Liver (tissue), 3 donors: ENCODE measurements around the gene MAP2K6.

Source experiments
- ATF3 ChIP-seq: IDR thresholded peaks from 2 replicates; pipeline ENCODE4 v1.6.1; 2016; ENCODE audit warnings: antibody characterized with exemption
- EGR1 ChIP-seq, 2 donors: IDR thresholded peaks; 2 replicates each; pipeline ENCODE4 v1.6.1; 2016 to 2018; ENCODE audit warnings: antibody characterized with exemption in 2 of 2, low read depth in 2 of 2
- FOXA1 ChIP-seq: IDR thresholded peaks from 2 replicates; pipeline ENCODE4 v1.6.1; 2016; ENCODE audit warnings: antibody characterized with exemption
- GABPA ChIP-seq, 2 donors: IDR thresholded peaks in 1 of 2; conservative IDR thresholded peaks in 1 of 2; 2 replicates each; pipeline ENCODE4 v1.6.1; 2016; ENCODE audit warnings: antibody characterized with exemption in 2 of 2, mild to moderate bottlenecking in 1 of 2, moderate library complexity in 1 of 2
- HNF4G ChIP-seq: IDR thresholded peaks from 2 replicates; pipeline ENCODE4 v1.6.1; 2016; ENCODE audit warnings: antibody characterized with exemption
- JUND ChIP-seq, 2 donors: IDR thresholded peaks; 2 replicates each; pipeline ENCODE4 v1.6.1; 2016; ENCODE audit warnings: antibody characterized with exemption in 2 of 2
- RAD21 ChIP-seq, 2 donors: IDR thresholded peaks; 2 replicates each; pipeline ENCODE4 v1.6.1; 2016; ENCODE audit warnings: antibody characterized with exemption in 2 of 2, mild to moderate bottlenecking in 2 of 2
- SP1 ChIP-seq: IDR thresholded peaks from 2 replicates; pipeline ENCODE4 v1.6.1; 2018; ENCODE audit warnings: antibody characterized with exemption, mild to moderate bottlenecking
- TAF1 ChIP-seq: conservative IDR thresholded peaks from 2 replicates; pipeline ENCODE4 v1.6.1; 2016; ENCODE audit warnings: antibody characterized with exemption, mild to moderate bottlenecking
- YY1 ChIP-seq: IDR thresholded peaks from 2 replicates; pipeline ENCODE4 v1.6.1; 2016; ENCODE audit warnings: antibody characterized with exemption, mild to moderate bottlenecking
- ZBTB33 ChIP-seq: IDR thresholded peaks from 2 replicates; pipeline ENCODE4 v1.6.1; 2016; ENCODE audit warnings: antibody characterized with exemption
- TF ChIP-seq, protein P1 (sequence below): fragments of 150-350 bp; IDR thresholded peaks from 2 replicates; pipeline ENCODE4 v1.5.1; 2017; ENCODE audit warnings: improper control_type of control experiment, low read depth, low read length; ENCODE audit not compliant: missing input control
- TF ChIP-seq, protein P2 (sequence below): IDR thresholded peaks from 2 replicates; pipeline ENCODE4 v1.6.1; 2016; ENCODE audit warnings: antibody characterized with exemption
- TF ChIP-seq, protein P3 (sequence below): IDR thresholded peaks from 2 replicates; pipeline ENCODE4 v1.6.1; 2016; ENCODE audit warnings: antibody characterized with exemption, mild to moderate bottlenecking
- donor health status: healthy.
- donor health status: healthy.

DNA sequence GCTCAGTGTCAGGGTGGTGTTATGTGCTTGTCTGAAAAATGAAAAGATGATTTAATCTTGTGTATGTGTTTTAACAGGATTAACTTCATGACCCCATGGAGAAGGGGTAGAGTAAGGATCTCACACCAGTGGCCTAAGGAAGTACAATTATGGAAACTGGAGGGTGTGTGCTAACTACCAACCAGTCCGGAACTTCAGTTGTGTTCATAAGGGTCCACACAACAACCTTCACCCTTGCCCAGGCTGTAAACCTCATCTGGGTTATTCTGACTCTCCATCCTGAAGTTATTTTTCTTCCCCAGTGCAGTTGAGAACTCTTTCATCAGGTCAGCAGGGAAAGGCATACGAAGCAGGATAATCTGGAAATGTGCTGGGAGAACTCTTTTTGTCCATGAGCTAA lies 158.9 kb downstream of the MAP2K6 start:
- TF ChIP-seq, protein P1, sequence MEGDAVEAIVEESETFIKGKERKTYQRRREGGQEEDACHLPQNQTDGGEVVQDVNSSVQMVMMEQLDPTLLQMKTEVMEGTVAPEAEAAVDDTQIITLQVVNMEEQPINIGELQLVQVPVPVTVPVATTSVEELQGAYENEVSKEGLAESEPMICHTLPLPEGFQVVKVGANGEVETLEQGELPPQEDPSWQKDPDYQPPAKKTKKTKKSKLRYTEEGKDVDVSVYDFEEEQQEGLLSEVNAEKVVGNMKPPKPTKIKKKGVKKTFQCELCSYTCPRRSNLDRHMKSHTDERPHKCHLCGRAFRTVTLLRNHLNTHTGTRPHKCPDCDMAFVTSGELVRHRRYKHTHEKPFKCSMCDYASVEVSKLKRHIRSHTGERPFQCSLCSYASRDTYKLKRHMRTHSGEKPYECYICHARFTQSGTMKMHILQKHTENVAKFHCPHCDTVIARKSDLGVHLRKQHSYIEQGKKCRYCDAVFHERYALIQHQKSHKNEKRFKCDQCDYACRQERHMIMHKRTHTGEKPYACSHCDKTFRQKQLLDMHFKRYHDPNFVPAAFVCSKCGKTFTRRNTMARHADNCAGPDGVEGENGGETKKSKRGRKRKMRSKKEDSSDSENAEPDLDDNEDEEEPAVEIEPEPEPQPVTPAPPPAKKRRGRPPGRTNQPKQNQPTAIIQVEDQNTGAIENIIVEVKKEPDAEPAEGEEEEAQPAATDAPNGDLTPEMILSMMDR, result no peak
- TF ChIP-seq HNF4G, result no peak
- TF ChIP-seq ATF3, result no peak
- TF ChIP-seq, protein P2, sequence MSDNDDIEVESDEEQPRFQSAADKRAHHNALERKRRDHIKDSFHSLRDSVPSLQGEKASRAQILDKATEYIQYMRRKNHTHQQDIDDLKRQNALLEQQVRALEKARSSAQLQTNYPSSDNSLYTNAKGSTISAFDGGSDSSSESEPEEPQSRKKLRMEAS, result no peak
- no peak for TF ChIP-seq JUND (IDR thresholded peaks at IDR 0.05)
- TF ChIP-seq, protein P3, sequence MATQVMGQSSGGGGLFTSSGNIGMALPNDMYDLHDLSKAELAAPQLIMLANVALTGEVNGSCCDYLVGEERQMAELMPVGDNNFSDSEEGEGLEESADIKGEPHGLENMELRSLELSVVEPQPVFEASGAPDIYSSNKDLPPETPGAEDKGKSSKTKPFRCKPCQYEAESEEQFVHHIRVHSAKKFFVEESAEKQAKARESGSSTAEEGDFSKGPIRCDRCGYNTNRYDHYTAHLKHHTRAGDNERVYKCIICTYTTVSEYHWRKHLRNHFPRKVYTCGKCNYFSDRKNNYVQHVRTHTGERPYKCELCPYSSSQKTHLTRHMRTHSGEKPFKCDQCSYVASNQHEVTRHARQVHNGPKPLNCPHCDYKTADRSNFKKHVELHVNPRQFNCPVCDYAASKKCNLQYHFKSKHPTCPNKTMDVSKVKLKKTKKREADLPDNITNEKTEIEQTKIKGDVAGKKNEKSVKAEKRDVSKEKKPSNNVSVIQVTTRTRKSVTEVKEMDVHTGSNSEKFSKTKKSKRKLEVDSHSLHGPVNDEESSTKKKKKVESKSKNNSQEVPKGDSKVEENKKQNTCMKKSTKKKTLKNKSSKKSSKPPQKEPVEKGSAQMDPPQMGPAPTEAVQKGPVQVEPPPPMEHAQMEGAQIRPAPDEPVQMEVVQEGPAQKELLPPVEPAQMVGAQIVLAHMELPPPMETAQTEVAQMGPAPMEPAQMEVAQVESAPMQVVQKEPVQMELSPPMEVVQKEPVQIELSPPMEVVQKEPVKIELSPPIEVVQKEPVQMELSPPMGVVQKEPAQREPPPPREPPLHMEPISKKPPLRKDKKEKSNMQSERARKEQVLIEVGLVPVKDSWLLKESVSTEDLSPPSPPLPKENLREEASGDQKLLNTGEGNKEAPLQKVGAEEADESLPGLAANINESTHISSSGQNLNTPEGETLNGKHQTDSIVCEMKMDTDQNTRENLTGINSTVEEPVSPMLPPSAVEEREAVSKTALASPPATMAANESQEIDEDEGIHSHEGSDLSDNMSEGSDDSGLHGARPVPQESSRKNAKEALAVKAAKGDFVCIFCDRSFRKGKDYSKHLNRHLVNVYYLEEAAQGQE, result no peak
- TF ChIP-seq GABPA (IDR thresholded peaks at IDR 0.05 in 1 of 2, conservative IDR thresholded peaks at IDR 0.05 in 1 of 2), result no peak
- TF ChIP-seq ZBTB33, result no peak
- TF ChIP-seq RAD21 (IDR thresholded peaks at IDR 0.05), result no peak
- TF ChIP-seq SP1, result no peak
- TF ChIP-seq TAF1, result no peak
- TF ChIP-seq FOXA1, result no peak
- no peak for TF ChIP-seq EGR1 (IDR thresholded peaks at IDR 0.05; ENCODE audit: low read depth in 2 of 2)
- TF ChIP-seq YY1, result no peak
